A673 (cell line): ENCODE results near the gene ARL16. TPM values are rescaled to one million over a fixed set of nuclear protein-coding genes. Genes with fewer than 3 reads are reported as not detected.

Experiments used
- BruUV-seq: library from RNA; stranded (reverse); fragments of 400-500 nt; replicated peaks from 2 replicates; lab custom pipeline; 2021; lab: Mats Ljungman, UMichigan
- CTCF ChIA-PET: fragments of 300-600 bp; sonication (Branson Sonifier 250); formaldehyde crosslinking; loops from one replicate; lab custom pipeline; 2022; ENCODE audit warnings: antibody characterized with exemption; lab: Charles Lee
- POLR2A ChIA-PET: fragments of 300-600 bp; sonication (Branson Sonifier 250); formaldehyde crosslinking; loops from one replicate; lab custom pipeline; 2022; ENCODE audit warnings: antibody characterized with exemption; ENCODE audit not compliant: low non-redundant PET; lab: Charles Lee
- DNase-seq: peaks from one replicate; pipeline ENCODE4 v3.0.0-alpha.2; 2015; ENCODE audit warnings: low spot score
- H3K27ac ChIP-seq: fragments of 200-600 bp; sonication (generic); 2 replicates; pipeline ENCODE4 v1.5.1; 2016; ENCODE audit warnings: mixed run types, low read depth, mild to moderate bottlenecking, mixed read lengths, antibody characterized with exemption, low read length; ENCODE audit not compliant: poor library complexity, severe bottlenecking
- H3K27me3 ChIP-seq: fragments of 200-600 bp; sonication (generic); replicated peaks from 2 replicates; pipeline ENCODE4 v1.6.1; 2017; ENCODE audit warnings: mixed run types, low read depth, mild to moderate bottlenecking, mixed read lengths, antibody characterized with exemption, low read length; ENCODE audit not compliant: insufficient read depth, poor library complexity
- H3K36me3 ChIP-seq: fragments of 200-600 bp; sonication (generic); 2 replicates; pipeline ENCODE4 v1.6.1; 2016; ENCODE audit warnings: mixed run types, mild to moderate bottlenecking, mixed read lengths, antibody characterized with exemption, low read length; ENCODE audit not compliant: insufficient read depth, poor library complexity, severe bottlenecking
- H3K4me1 ChIP-seq: fragments of 200-600 bp; sonication (generic); 2 replicates; pipeline ENCODE4 v1.6.1; 2017; ENCODE audit warnings: mixed run types, mild to moderate bottlenecking, mixed read lengths, antibody characterized with exemption, low read length; ENCODE audit not compliant: insufficient read depth, poor library complexity, severe bottlenecking
- H3K4me3 ChIP-seq: fragments of 200-600 bp; sonication (generic); 2 replicates; pipeline ENCODE4 v1.5.1; 2016; ENCODE audit warnings: low read depth, mixed run types, mild to moderate bottlenecking, mixed read lengths, low read length; ENCODE audit not compliant: poor library complexity, severe bottlenecking
- H3K9me3 ChIP-seq: fragments of 200-600 bp; sonication (generic); 2 replicates; pipeline ENCODE4 v1.6.1; 2016; ENCODE audit warnings: mixed run types, low read depth, mild to moderate bottlenecking, mixed read lengths, antibody characterized with exemption, low read length; ENCODE audit not compliant: poor library complexity, severe bottlenecking
- EZH2 ChIP-seq: fragments of 200-600 bp; sonication (generic); IDR thresholded peaks from 2 replicates; pipeline ENCODE4 v1.6.1; 2017; ENCODE audit warnings: borderline replicate concordance, low read depth, mild to moderate bottlenecking, mixed read lengths, antibody characterized with exemption, low read length; ENCODE audit not compliant: poor library complexity, severe bottlenecking
- intact Hi-C: fragments of 100-400 bp; cut with micrococcal nuclease; formaldehyde crosslinking; loops from one replicate; pipeline ENCODE4 v1.10.0; 2022; ENCODE audit not compliant: unreplicated experiment
- total RNA-seq: library from RNA; stranded (reverse); gene quantifications from 2 replicates; pipeline ENCODE4 v1.2.3, GENCODE V29; 2021
- TF ChIP-seq, protein P1 (sequence below): fragments of 300-800, 200-600 bp; sonication (generic); conservative IDR thresholded peaks from 2 replicates; pipeline ENCODE4 v1.5.1; 2017; ENCODE audit warnings: low read depth, mild to moderate bottlenecking, antibody characterized with exemption, low read length, moderate library complexity, mixed read lengths

Gene ARL16
- total RNA-seq, 1 experiment from 2014 or later, result 62.8 TPM

DNA sequence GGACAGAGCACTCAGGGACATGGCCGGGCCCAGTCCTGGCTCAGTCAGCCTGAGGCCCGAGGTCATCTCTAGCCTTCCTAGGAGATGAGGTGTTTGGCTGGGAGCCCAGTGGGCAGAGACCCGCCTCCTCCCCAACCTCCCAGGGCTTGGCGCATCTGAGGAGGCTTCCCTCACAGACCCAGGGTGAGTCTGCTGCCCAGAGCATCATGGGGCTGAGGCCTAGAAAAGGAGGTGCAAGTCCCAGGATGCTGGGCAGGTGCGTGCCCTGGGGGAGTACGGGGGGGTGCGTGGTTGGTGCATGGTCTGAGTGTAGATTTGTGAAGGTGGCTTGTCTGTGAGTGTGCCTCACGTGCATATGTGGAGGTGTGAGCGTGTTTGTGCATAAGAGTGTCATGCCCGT lies 31.9 kb downstream of the ARL16 start:
- H3K27me3 ChIP-seq, result peaks cover 6% of the 10 kb centered on the region
- BruUV-seq, result no TSS peak
- H3K9me3 ChIP-seq, result no peaks in the 10 kb centered on the region
- CTCF ChIA-PET, result no interaction called here
- no peak overlapping the region for H3K27ac ChIP-seq
- no peaks in the 10 kb centered on the region for H3K36me3 ChIP-seq
- no peak for TF ChIP-seq EZH2
- TF ChIP-seq, protein P1, sequence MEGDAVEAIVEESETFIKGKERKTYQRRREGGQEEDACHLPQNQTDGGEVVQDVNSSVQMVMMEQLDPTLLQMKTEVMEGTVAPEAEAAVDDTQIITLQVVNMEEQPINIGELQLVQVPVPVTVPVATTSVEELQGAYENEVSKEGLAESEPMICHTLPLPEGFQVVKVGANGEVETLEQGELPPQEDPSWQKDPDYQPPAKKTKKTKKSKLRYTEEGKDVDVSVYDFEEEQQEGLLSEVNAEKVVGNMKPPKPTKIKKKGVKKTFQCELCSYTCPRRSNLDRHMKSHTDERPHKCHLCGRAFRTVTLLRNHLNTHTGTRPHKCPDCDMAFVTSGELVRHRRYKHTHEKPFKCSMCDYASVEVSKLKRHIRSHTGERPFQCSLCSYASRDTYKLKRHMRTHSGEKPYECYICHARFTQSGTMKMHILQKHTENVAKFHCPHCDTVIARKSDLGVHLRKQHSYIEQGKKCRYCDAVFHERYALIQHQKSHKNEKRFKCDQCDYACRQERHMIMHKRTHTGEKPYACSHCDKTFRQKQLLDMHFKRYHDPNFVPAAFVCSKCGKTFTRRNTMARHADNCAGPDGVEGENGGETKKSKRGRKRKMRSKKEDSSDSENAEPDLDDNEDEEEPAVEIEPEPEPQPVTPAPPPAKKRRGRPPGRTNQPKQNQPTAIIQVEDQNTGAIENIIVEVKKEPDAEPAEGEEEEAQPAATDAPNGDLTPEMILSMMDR, result no peak
- H3K4me3 ChIP-seq, result no peak overlapping the region
- POLR2A ChIA-PET, result no interaction called here
- H3K4me1 ChIP-seq, result no peaks in the 10 kb centered on the region
- intact Hi-C loops, result no loop called here
- no peak for DNase-seq

DNA sequence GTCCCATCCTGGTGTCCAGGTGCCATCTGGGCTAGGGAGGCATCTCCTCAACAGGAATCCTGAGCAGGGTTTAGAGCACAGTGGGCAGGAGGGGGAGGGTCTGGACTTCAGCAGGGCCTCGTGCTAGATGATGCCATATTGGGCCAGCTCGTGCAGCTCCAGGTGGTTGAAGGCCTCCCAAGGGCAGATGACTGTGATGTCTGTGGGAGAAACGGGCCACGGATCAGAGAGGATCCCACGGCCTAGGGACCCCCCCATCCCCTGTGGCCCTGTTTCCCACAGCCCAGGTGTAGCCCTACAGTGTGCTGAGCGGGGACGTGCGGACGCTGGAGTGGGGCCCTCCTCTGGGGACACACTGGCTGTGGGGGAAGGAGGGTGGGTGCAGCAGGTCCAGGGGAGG lies 32.6 kb downstream of the ARL16 start:
- CTCF ChIA-PET, result no interaction called here
- no peaks in the 10 kb centered on the region for H3K36me3 ChIP-seq
- POLR2A ChIA-PET, result no interaction called here
- no peak overlapping the region for H3K4me3 ChIP-seq
- no peak for DNase-seq
- H3K9me3 ChIP-seq, result no peaks in the 10 kb centered on the region
- H3K27me3 ChIP-seq, result peaks cover 6% of the 10 kb centered on the region
- no TSS peak for BruUV-seq
- intact Hi-C loops, result no loop called here
- no peaks in the 10 kb centered on the region for H3K4me1 ChIP-seq
- H3K27ac ChIP-seq, result no peak overlapping the region
- TF ChIP-seq EZH2, result no peak
- TF ChIP-seq, protein P1, result no peak

DNA sequence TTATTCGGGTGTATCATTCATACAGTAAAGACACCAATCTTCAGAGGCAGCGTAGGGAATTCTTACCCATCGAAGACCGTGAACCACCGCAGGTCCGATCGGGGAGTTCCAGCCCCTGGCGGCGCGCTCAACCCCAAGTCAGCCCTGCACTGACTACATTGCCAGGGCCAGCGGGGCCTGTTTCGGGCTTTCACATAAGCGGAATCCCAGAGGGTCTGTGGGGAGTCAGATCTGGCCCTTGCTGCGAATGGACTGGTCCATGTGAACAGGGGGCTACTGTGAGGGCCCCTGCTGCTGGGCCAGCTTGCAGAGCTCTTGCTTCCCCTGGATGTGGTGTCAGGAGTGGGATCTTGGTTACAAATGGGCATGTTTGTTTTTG lies 34.9 kb downstream of the ARL16 start:
- H3K4me3 ChIP-seq, result no peak overlapping the region
- peaks cover 6% of the 10 kb centered on the region for H3K27me3 ChIP-seq
- POLR2A ChIA-PET, result interaction anchor here (0.6 kb wide), 1 partner anchor 12 kb away, joined by 3 read pairs; no protein-coding TSS in a partner anchor
- no peaks in the 10 kb centered on the region for H3K9me3 ChIP-seq
- BruUV-seq, result no TSS peak
- no peak for TF ChIP-seq EZH2
- TF ChIP-seq, protein P1, result no peak
- no peaks in the 10 kb centered on the region for H3K36me3 ChIP-seq
- no peak for DNase-seq
- H3K4me1 ChIP-seq, result no peaks in the 10 kb centered on the region
- CTCF ChIA-PET, result no interaction called here
- intact Hi-C loops, result no loop called here
- H3K27ac ChIP-seq, result no peak overlapping the region
